Stimulated activated CD4-positive, alpha-beta T cell treated with anti-CD3 and anti-CD28 coated beads, Interleukin-4, amount 100 ng/mL, for 24 hours (primary cell): ENCODE measurements around the gene TCERG1L.

Experiments
- DNase-seq: peaks from one replicate; pipeline ENCODE4 v3.0.0-alpha.2; 2020

TCERG1L gene

DNA sequence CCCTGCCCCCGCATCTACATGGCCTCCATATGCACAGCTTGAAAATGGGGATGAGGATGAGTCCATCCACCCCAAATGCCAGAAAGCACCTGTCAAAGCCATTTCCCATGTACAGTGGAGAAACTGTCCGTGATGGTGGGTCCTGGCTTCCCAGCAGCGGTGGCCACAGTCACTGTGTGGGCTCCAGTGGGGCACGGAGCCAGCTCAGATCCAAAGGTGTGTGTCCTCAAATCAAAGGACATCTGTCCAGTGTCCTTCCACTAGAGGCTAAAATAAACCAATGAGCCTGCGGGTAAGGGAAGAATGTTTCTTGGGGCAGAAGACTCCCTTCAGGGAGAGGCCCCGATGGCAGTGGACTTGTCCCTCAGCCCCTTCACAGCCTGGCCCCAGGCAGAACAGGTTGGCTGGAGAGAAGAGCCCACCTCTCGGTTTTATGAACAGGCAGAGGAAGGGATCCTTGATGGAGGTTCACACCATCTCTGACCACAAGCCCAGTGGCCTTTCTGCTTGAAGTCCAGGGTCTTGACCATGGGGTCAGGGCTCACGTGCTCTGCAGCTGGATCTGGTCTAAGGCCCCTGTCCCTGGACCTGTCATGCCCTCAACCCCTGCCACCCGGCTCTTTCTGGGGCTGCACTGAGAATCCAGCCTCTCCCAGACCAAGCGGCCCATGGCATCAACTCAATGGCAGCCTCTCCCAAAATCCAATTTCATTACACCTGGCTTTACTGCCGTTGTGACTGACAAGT, 106.9 kb downstream of the TCERG1L start:
- DNase-seq, result no peak

DNA sequence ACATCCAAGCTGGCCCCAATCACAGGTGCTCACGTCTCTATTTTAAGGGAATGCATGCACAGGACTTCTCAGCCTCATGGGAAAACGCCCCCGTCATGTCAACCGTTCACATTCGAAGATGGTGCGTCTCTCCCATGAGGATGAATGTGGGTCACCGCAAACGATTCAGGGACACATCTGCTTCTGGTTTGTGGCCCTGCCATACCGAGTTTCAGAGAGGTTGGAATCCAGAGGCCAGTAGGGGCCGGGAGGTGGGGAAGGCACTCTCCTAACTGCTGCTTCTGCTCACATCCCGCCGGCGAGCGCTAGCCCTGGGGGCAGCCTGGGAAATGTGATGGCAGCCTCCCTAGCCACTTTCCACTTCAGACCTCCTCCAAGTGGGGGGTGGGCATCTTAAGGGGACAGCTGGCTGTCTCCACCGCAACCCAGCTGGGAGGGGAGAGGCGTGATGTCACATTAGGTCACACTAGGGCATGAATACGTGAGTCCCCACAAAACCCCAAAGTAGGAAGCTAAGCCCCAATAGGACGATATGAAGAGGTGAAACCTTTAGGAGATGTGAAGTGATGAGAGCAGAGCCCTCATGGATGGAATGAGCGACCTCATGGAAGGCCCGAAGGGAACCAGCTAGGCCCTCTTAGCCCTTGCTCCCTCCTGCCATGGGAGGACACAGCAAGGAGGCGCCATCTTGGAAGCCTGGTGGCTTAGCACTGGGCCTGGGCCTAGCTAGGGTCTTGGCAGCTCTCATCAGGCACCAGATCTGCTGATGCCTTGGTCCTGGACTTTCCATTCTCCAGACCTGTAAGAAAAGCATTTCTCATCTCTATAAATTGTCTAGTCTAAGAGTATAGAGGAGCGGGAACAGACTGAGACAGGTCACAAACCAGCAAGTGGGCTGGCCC, 107.8 kb downstream of the TCERG1L start:
- peak; percentile 2 for DNase-seq

DNA sequence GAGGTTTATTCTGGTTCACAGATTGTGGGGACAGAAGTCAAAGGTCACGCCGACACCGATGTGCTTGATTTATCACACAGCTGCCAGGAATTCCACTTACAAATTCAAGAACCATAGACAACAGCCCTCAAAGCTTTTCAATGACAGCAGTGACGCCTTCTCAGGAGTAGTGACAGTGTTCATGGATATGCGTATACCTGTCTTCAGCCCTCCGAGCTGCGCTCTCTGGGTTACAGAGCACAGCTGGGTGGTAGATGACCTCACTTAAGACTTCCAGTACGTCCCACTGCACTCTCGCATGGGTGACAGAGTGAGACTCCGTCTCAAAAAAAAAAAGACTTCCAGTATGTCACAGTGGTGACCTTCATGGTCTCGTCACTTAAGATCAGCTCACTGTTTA, 108.5 kb downstream of the TCERG1L start:
- DNase-seq, result no peak

DNA sequence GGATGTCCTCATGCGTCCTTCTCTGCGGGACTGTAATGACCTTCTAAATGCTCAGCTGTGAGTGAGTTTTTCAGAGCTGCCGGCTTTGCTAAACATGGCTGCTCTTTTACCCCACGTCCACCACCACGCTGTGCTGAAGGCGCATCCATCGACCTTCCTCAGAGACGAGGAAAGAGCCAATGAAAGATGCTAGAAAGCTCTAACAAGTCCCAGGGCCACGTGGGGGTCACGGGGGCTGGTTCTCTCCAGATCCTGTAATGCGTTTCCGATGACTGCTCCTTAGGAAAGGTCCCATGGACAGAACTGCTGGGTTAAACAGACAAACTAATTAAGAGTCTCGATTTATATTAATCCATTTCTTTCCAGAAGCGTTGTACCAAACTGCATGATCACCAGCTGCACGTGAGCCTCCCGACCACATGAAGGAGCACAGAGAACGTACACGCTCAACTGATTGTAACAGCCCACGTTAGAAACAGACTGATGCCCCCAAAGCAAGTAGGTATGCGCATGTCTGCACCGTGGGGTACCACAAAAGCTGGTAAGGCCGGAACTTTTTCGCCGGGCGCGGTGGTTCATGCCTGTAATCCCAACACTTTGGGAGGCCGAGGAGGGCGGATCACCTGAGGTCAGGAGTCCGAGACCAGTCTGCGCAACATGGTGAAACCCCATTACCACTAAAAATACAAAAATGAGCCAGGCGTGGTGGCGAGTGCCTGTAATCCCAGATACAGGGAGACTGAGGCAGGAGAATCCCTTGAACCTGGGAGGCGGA, 109.6 kb downstream of the TCERG1L start:
- DNase-seq, result no peak

DNA sequence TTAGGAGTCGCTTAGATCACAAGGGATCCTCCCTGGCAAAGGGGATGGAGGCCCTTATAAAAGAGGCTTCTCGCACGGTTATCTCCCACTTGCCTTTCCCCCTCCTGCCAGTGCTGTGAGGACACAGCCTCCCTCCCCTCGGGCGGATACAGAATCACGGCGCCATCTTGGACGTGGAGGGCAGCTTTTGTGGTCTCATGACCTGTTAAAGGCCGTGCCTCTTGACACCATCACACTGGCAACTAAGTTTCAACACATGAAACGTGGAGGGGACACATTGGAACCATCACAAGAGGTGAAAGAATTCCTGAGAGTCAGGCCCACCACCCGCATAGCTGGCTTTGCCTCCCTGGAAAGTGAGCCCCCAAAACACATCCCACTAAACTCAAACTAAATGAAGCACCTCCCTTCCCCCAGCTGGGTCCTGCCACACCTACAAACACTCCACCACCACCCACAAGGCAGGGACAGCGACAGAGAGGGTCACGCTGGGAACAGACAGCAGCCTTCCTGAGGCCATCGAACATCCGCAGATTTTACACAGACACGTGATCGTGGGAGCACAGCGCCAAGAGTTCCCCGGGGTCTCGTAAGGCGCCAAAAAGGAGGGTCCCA, 110.6 kb downstream of the TCERG1L start:
- no peak for DNase-seq

DNA sequence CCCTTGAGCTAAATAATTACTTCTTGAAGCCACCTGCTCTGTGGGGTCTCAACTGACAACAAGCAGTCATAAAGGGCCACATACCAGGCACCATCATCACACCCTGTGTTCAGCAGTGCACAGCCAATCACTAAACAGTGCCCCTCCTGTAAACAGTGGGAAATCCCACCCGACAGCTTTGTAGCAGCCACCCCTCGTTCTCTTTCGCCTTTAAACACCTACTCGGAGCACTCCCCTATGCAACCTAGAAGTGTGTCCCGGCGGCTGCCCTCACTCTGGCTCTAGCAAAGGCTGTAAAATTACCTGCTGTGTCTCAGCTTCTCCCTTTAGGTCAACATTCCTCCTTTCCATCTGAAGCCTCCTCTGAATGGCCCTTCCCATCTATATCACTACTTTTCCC, 111.9 kb downstream of the TCERG1L start:
- DNase-seq, result no peak

DNA sequence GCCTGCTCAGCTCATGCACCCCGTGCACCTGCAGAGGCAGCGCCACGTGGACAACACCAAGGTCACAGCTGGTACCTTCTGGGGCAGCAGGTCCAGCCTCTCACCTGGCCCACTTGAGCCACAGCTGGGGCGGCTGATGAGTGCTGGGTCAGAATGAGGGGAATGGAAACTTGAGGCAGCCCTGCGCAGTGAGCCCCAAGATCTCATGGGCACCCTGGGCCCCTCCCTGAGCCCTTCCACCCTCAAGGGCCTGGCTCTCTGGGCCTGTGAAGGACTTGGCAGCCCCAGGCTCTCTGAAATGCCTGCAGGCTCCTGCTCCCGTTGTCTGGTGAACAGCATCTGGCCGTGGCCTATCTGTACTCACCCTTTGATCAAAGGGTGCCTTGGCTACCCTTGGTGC, 112.7 kb downstream of the TCERG1L start:
- DNase-seq, result peak; percentile 1

DNA sequence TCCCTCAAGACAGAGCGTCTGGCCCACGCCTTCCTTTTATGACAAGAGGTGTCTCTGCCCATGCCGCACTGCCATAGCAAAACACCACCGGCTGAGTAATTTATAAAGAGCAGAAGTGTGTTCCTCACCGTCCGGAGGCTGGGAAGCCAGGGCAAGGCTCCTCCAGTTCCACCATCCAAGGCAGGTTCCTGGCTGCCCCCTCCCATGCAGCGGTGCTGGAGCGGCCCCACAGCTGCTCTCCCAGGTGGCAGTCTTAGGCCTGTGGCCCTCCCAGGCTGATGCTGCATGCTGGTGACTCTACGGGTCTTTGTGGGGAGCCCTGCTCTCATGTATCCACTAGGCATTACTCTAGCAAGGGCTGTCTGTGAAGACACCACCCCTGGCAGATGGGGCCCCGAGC, 113.1 kb downstream of the TCERG1L start:
- DNase-seq, result peak; percentile 1

DNA sequence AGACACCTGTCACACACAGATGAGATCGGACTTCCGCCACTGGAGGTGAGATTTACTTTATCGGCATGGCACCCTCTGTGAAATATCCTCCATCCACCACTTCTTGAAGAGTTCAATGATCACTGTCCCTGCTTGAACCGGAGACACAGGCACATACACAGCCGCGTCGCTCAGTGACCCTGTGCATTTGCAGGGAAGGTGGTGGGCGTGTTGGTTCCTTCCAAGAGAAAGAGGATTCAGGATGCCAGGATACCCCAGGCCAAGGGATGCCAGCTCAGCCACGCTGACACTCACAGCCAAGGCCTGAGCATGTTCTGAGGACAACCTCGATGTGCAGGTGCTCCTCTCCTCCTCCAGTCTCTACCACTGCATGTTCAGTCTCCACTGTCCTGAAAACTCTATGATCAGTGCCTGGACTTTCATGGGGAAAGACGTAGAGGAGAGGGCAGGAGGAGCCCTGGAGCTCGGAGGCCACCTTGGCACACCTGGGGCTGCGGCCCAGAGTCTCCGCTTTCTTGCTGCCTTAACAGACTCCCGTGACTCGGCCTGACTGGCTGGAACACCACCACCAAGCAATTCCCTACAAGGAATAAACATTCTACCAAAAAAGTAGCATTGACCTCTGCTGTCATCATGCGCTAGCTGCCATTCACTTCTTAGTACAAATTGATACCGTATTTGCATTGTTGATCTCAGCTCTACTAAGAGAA, 115.2 kb downstream of the TCERG1L start:
- DNase-seq, result peak; percentile 1

DNA sequence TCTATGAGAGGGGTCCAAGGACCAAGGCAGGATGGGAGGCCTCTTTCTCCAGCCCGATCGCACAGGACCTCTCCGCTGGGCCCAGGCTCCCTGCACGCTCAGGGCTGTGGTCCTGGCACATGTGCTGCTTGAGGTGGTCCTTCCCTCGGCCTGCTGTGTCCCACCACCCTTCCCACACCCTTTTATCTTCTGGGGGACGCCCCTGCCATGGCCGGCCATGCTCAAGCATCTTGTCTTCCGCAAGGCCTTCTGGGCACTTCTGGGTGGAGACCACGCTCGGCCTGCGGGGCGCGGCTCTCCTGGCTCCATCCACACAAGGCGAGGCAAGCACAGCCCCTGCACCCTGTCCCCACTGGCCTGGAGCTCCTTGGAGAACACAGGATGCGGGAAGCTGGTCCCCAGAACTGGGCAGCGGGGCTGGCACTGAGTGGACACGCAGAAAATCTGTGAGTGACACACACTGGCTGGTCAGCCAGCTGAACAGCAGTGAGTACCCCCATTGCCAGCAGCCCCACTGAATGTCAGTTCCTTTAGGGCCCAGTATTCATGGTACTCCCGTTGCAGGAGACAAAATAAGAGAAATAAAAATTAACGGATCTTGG, 115.9 kb downstream of the TCERG1L start:
- DNase-seq, result peak; percentile 1

DNA sequence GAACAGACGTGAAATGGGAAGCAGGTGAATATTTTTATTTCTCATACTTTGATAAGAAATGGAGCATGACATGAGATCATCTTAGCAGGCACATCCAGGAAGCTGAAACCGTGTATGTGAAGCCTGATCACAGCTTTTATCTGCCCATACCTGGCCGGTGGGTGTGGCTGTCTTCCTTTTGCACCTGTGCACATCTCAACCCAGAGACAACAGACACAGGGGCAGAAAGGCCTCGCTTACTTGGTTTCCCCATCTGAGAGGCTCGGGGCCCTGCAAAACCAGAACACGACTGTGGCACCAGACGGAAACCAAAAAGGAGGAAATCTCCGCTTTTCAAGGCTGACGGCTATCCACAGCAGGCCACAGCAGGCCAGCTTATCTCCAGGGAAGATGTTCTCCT, 116.4 kb downstream of the TCERG1L start:
- no peak for DNase-seq

DNA sequence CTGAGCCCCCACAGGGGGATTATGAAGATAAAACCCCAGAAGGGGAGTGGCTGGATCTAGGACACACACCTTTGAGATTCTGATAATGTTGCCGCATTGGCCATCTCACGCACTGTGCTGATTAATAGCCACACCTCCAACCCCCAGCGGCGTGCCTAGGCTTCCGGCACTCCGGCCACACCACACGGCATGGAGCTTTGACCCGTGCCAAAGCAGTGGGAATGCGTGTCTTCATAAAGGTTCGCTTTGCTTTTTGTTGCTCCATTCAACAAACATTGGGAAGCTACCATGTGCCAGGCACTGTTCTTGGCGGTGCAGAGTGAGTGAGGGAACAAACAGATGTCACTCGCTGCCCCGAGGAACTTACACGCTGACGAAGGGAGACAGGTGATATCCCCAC, 117.6 kb downstream of the TCERG1L start:
- DNase-seq, result no peak

DNA sequence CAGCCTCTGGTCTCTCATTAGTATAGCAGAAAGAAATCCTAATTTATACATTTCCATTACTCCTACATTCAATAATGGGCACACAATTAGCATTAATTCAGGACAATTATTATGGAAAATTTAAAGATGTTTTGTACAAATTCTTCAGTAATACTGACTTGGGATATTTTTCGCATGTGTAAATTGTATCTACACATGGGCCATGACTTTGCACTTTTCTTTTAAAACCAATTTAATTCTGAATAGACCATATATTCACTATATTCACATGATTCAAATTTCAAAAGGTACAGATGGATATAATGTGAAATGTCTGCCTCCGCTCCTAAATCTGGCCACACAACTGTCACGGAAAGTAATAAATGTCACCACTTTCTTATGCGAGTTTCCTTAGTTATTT, 123.0 kb downstream of the TCERG1L start:
- no peak for DNase-seq

DNA sequence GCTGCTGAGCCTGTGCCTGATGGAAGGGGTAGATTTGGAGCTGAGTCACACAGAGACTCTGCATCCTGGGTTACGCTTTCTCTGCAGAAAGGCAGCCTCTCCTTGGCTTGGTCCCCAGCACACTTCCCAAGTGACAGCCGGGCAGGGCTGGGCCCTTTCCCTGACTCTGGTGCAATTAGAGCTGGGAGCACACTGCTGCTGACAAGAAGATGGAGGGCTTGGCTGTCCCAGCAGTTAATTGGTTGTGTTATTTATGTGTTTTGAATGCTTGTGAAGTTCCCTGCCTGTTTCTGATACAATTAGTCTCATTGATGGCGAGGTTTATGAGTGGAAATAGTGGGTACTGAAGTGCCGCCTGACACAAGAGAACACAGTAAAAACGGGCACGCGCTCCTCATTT, 123.6 kb downstream of the TCERG1L start:
- no peak for DNase-seq

DNA sequence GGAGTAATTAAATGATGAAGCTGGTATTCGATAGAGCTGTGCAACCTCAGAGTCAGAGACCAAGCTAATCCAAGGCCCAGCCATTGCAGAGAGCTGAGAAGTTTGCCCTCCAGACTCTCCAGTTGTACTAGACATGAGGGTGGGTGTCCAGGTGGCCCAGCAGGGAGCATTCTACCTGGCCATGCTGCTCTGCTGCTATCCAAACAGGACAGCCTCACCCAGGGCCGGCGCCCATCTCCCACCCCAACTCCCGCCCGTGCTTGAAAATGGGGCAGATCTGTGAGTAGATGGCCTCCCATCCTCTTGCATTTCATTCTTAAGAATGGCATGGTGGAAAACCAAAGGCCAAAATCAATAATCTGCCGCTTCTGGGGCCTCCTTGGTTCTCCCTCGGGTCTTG, 124.2 kb downstream of the TCERG1L start:
- DNase-seq, result no peak

DNA sequence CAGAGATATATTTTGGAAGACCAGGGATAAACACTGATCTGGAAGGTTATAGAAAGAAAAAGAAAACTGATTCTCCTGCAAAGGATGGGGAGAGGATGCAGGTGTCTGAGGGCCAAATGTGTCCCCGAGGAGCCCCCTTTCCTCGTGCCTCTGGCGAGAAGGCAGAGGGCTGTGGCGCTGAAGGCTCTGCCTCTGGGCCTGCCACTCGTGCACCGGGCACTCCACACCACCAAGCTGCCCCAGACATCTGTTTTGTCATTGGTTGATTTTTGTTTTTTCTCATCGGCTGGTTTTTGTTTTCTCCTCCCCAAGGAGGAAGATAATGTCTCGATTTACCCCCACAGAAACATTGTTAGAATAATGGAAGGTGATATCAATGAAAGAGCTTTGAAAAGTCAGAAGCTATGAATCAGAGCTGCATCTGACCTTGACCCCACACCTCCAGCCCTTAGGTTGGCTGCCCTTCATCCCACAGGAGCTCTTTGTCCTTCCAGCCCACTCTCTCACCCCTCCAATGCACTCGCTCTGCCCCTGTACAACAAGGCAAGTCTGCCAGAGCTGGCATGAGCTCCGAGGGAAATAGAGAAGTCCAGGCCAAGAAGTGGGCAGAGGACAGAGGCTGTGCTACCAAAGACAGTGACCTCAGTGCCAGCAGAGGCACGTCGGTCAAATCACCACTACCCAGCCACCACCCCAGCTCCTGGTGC, 124.8 kb downstream of the TCERG1L start:
- no peak for DNase-seq

DNA sequence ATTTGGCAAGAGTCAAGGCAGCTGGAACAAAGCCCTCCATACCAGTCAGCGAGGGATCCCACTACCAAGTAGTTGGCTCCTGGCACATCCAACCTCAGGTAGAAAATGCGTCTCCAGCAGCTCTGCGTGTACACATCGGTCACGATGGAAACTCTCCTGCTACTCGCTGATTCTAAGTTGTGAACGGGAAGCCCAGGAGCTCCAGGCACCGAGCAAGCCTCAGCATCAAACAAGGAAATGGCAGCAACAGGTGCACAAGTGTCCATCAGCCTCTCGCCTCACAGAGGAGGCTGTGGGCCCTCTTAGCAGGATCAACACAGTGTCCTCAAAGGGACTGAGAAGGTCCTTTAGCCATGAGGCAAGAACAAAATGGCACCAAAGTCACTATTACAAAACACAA, 127.0 kb downstream of the TCERG1L start:
- no peak for DNase-seq

DNA sequence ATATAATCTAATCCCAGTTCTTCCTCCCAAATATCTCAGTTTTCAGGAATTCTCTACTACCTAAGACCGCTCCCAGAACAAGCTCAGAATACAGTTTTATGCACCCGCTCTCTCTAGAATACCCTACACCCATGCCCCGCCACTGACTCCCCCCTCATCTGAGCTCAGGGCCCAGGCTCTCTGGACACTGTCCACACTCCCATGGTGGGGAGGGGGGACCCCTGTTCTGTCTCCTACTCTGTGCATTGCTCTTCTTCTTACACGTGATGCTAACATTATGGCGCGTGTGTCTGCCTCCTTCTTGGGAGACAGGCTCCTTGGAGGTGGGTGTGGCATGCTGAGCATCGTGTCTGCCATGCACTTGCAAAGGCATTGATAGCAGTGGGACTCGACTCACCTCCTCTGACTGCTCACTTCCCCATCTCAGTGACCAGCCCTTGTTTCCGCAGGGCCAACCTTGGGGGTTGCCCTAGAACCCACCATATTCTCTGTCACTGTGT, 127.9 kb downstream of the TCERG1L start:
- DNase-seq, result no peak

DNA sequence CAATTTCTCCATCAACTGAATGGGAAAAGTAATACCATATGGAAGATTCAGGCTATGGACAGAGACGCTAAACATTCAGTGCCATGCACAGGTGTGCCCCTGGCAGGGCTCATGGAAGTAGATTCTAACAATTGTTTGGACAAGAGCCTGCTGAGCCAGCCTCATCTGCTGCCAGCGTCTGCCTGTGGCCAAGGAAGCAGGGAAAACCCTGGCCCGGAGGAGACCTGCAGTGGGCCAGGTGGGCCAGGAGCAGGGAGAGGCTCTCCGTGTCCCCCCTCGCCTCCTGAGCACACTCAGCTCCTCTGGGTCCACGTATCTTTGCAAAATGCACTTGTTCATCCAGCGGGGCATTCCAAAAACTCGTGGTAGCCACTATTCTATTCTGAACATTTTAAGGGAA, 130.1 kb downstream of the TCERG1L start:
- DNase-seq, result no peak

DNA sequence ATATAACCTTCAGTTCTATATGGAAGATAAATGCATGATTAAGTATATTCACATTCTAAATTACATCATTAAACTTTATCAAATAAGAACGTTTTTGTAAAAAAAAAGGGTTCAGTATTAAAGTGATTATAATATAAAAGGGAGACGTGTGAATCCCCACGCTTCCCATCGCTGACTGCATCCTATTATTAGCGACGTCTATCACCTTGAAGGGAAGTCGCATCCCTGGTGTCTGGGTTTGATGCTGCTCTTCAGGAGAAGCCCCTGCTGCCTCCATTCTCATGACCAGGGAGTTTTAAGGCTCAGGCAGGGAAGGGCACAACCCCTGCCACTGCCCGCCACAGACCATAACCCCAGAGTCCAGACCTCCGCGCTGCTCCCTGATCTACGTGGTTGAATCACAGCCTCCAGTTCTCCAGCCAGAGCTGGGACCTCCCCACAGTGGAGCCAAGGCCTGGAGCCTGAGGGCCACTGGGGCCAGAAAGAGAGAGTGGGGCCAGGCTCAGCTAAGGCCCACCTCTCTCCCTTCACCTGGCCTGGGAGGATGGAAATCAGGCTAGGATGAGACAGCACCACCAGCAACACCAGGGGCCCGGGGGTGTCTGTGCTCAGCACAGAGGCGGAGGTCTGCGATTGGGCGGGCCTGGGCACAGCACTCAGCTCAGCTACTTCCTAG, 130.6 kb downstream of the TCERG1L start:
- DNase-seq, result no peak
